22Rv1 (cell line): ENCODE measurements around the gene NSUN3.

ENCODE experiments used
- H3K27ac ChIP-seq: fragments of 450-650 bp; 2 replicates; pipeline ENCODE4 v1.5.1; 2017
- CTCF ChIP-seq: fragments of 450-650 bp; IDR thresholded peaks from 2 replicates; pipeline ENCODE4 v1.5.1; 2017; ENCODE audit warnings: mild to moderate bottlenecking
- ZFX ChIP-seq: fragments of 450-650 bp; IDR thresholded peaks from 2 replicates; pipeline ENCODE4 v1.6.1; 2017; ENCODE audit warnings: antibody characterized with exemption, borderline replicate concordance

NSUN3 gene

GRCh38 chr3:94127115-94127514, 64.3 kb downstream of the NSUN3 start:
- TF ChIP-seq ZFX (no peak), CTCF (no peak)
- H3K27ac ChIP-seq: no peak overlapping the region

GRCh38 chr3:94130690-94131089, 67.8 kb downstream of the NSUN3 start:
- TF ChIP-seq ZFX (no peak), CTCF (no peak)
- H3K27ac ChIP-seq: no peak overlapping the region

GRCh38 chr3:94132777-94133176, 69.9 kb downstream of the NSUN3 start:
- H3K27ac ChIP-seq: no peak overlapping the region
- TF ChIP-seq ZFX: no peak
- no peak for TF ChIP-seq CTCF

GRCh38 chr3:94136133-94136532, 73.3 kb downstream of the NSUN3 start:
- TF ChIP-seq ZFX (no peak), CTCF (no peak)
- H3K27ac ChIP-seq: no peak overlapping the region

- TF ChIP-seq CTCF (no peak), ZFX (no peak)
- no peak overlapping the region for H3K27ac ChIP-seq
Measured at GRCh38 chr3:94137377-94137776, 74.5 kb downstream of the NSUN3 start.

GRCh38 chr3:94146455-94146854, 83.6 kb downstream of the NSUN3 start:
- no peak overlapping the region for H3K27ac ChIP-seq
- TF ChIP-seq CTCF: no peak
- no peak for TF ChIP-seq ZFX

GRCh38 chr3:94147012-94147411, 84.2 kb downstream of the NSUN3 start:
- H3K27ac ChIP-seq: no peak overlapping the region
- no peak for TF ChIP-seq ZFX
- TF ChIP-seq CTCF: no peak
